BLaER1 (cell line): ENCODE measurements around the gene ACSL3.

Source experiments
- H3K27ac ChIP-seq: shearing (Covaris generic); formaldehyde crosslinking; 2 replicates; pipeline ENCODE4 v1.8.1; 2022
- H3K27me3 ChIP-seq: shearing (Covaris generic); formaldehyde crosslinking; 2 replicates; pipeline ENCODE4 v1.8.1; 2022
- H3K36me3 ChIP-seq: shearing (Covaris generic); formaldehyde crosslinking; 2 replicates; pipeline ENCODE4 v1.8.1; 2022
- H3K4me1 ChIP-seq: shearing (Covaris generic); formaldehyde crosslinking; 2 replicates; pipeline ENCODE4 v1.8.1; 2022
- H3K4me2 ChIP-seq: shearing (Covaris generic); formaldehyde crosslinking; 2 replicates; pipeline ENCODE4 v1.8.1; 2022
- H3K4me3 ChIP-seq: shearing (Covaris generic); formaldehyde crosslinking; 2 replicates; pipeline ENCODE4 v1.8.1; 2022
- H3K9ac ChIP-seq: shearing (Covaris generic); formaldehyde crosslinking; 2 replicates; pipeline ENCODE4 v1.8.1; 2022
- H3K9me3 ChIP-seq: shearing (Covaris generic); formaldehyde crosslinking; 2 replicates; pipeline ENCODE4 v1.8.1; 2022
- H4K20me1 ChIP-seq: shearing (Covaris generic); formaldehyde crosslinking; 2 replicates; pipeline ENCODE4 v1.8.1; 2022
- Cebpa-rat ChIP-seq: shearing (Covaris generic); IDR thresholded peaks from 2 replicates; pipeline ENCODE4 v1.8.1; 2022

Gene ACSL3

GRCh38 chr2:222860740-222861410 lies at the start of gene ACSL3:
TSS of gene ACSL3 (plus strand) at chr2:222861036. CDS start at chr2:222908773, 47,737 bp downstream.
- Histone ChIP-seq H3K27me3 (no peaks in the 10 kb centered on the region), H3K4me2 (peak within 1 kb of the TSS; percentile 95), H4K20me1 (peaks cover 49% of the 10 kb centered on the region), H3K9ac (peak within 1 kb of the TSS; percentile 97), H3K4me1 (peaks cover 49% of the 10 kb centered on the region), H3K27ac (peak within 1 kb of the TSS; percentile 97), H3K36me3 (no peaks in the 10 kb centered on the region), H3K9me3 (no peaks in the 10 kb centered on the region), H3K4me3 (peak within 1 kb of the TSS; percentile 98)
- no peak for TF ChIP-seq Cebpa-rat

GRCh38 chr2:222811828-222812227 lies 49.0 kb upstream of the ACSL3 start:
- Histone ChIP-seq H3K9ac (no peak overlapping the region), H3K27me3 (no peaks in the 10 kb centered on the region), H3K9me3 (peaks cover 8% of the 10 kb centered on the region; the same call in 1 of the 2 replicates), H3K4me3 (no peak overlapping the region), H3K36me3 (no peaks in the 10 kb centered on the region), H3K4me1 (no peaks in the 10 kb centered on the region), H4K20me1 (no peaks in the 10 kb centered on the region), H3K4me2 (no peak overlapping the region), H3K27ac (no peak overlapping the region)
- no peak for TF ChIP-seq Cebpa-rat

- Histone ChIP-seq H3K4me1 (no peaks in the 10 kb centered on the region), H3K4me2 (no peak overlapping the region), H3K36me3 (no peaks in the 10 kb centered on the region), H3K9me3 (peaks cover 8% of the 10 kb centered on the region; the same call in 1 of the 2 replicates), H3K4me3 (no peak overlapping the region), H4K20me1 (no peaks in the 10 kb centered on the region), H3K27ac (no peak overlapping the region), H3K9ac (no peak overlapping the region), H3K27me3 (no peaks in the 10 kb centered on the region)
- TF ChIP-seq Cebpa-rat: no peak
Observed at GRCh38 chr2:222813177-222813843, 47.5 kb upstream of the ACSL3 start.

GRCh38 chr2:222819722-222820333 lies 41.0 kb upstream of the ACSL3 start:
- Histone ChIP-seq H3K4me3 (no peak overlapping the region), H3K27me3 (no peaks in the 10 kb centered on the region), H3K9me3 (peaks cover 8% of the 10 kb centered on the region; the same call in 1 of the 2 replicates), H4K20me1 (no peaks in the 10 kb centered on the region), H3K4me2 (no peak overlapping the region), H3K36me3 (no peaks in the 10 kb centered on the region), H3K27ac (no peak overlapping the region), H3K9ac (no peak overlapping the region), H3K4me1 (no peaks in the 10 kb centered on the region)
- TF ChIP-seq Cebpa-rat: no peak

GRCh38 chr2:222823183-222823930 lies 37.5 kb upstream of the ACSL3 start:
- no peak overlapping the region for H3K9ac ChIP-seq
- H3K27ac ChIP-seq: no peak overlapping the region
- no peaks in the 10 kb centered on the region for H3K9me3 ChIP-seq
- no peak for TF ChIP-seq Cebpa-rat
- H3K4me1 ChIP-seq: no peaks in the 10 kb centered on the region
- H3K36me3 ChIP-seq: no peaks in the 10 kb centered on the region
- H4K20me1 ChIP-seq: no peaks in the 10 kb centered on the region
- no peak overlapping the region for H3K4me2 ChIP-seq
- H3K27me3 ChIP-seq: no peaks in the 10 kb centered on the region
- H3K4me3 ChIP-seq: no peak overlapping the region

GRCh38 chr2:222825031-222825430 lies 35.8 kb upstream of the ACSL3 start:
- Histone ChIP-seq H3K9ac (no peak overlapping the region), H3K36me3 (no peaks in the 10 kb centered on the region), H4K20me1 (no peaks in the 10 kb centered on the region), H3K4me2 (no peak overlapping the region), H3K4me1 (no peaks in the 10 kb centered on the region), H3K27ac (no peak overlapping the region), H3K27me3 (no peaks in the 10 kb centered on the region), H3K4me3 (no peak overlapping the region), H3K9me3 (no peaks in the 10 kb centered on the region)
- TF ChIP-seq Cebpa-rat: no peak

GRCh38 chr2:222827417-222827816 lies 33.4 kb upstream of the ACSL3 start:
- no peak for TF ChIP-seq Cebpa-rat
- no peak overlapping the region for H3K4me2 ChIP-seq
- no peaks in the 10 kb centered on the region for H3K36me3 ChIP-seq
- H3K27ac ChIP-seq: no peak overlapping the region
- H3K4me1 ChIP-seq: no peaks in the 10 kb centered on the region
- H4K20me1 ChIP-seq: no peaks in the 10 kb centered on the region
- no peak overlapping the region for H3K4me3 ChIP-seq
- no peaks in the 10 kb centered on the region for H3K27me3 ChIP-seq
- no peak overlapping the region for H3K9ac ChIP-seq
- no peaks in the 10 kb centered on the region for H3K9me3 ChIP-seq

GRCh38 chr2:222828572-222828971 lies 32.3 kb upstream of the ACSL3 start:
- Histone ChIP-seq H3K4me2 (no peak overlapping the region), H3K9ac (no peak overlapping the region), H4K20me1 (no peaks in the 10 kb centered on the region), H3K4me1 (no peaks in the 10 kb centered on the region), H3K9me3 (no peaks in the 10 kb centered on the region), H3K27me3 (no peaks in the 10 kb centered on the region), H3K27ac (no peak overlapping the region), H3K4me3 (no peak overlapping the region), H3K36me3 (no peaks in the 10 kb centered on the region)
- no peak for TF ChIP-seq Cebpa-rat

GRCh38 chr2:222830164-222830563 lies 30.7 kb upstream of the ACSL3 start:
- H3K27ac ChIP-seq: no peak overlapping the region
- H3K4me3 ChIP-seq: no peak overlapping the region
- no peak for TF ChIP-seq Cebpa-rat
- H3K27me3 ChIP-seq: no peaks in the 10 kb centered on the region
- no peak overlapping the region for H3K4me2 ChIP-seq
- H3K4me1 ChIP-seq: no peaks in the 10 kb centered on the region
- H3K36me3 ChIP-seq: no peaks in the 10 kb centered on the region
- H3K9ac ChIP-seq: no peak overlapping the region
- no peaks in the 10 kb centered on the region for H4K20me1 ChIP-seq
- H3K9me3 ChIP-seq: no peaks in the 10 kb centered on the region
